ENCODE measurements around the gene FBXO34.

FBXO34 gene

DNA sequence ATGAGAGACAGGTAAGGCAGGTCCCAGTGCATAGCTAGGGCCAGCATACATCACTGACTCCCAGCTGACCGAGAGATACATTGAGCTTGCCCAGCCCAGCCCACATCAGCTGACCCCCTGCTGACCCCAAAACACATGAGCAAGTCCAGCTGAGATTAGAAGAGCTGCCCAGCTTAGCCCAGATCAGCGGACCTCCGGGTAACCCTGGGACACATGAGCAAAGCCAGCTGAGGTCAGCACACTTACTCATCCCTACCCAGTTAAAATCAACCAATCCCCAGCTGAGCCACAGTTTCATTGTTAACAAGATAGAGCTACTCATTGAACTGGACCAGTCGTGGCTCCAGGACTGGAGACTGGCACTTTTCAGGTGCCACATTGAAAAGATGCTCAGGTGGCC is 21.8 kb upstream of the FBXO34 start:
- peaks cover 38% of the 10 kb centered on the region for H3K27me3 Mint-ChIP-seq (ENCODE audit: low read depth)

DNA sequence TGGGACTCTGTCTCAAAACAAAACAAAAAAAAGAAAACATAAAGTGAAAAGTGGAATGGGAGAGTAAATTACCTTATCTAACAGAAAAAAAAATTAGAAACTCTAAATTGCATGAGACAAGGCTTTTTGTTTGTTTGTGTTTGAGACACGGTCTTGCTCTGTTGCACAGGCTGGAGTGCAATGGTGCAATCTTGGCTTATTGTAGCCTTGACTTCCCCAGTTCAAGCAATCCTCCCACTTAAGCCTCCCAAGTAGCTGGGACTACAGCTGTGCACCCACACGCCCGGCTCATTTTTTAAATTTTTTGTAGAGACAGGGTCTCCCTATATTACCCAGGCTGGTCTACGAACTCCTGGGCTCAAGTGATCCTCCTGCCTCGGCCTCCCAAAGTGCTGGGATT is 17.9 kb upstream of the FBXO34 start:
- Mint-ChIP-seq H3K36me3 (ENCODE audit: low read depth) (no peaks in the 10 kb centered on the region), H3K27me3 (ENCODE audit: low read depth) (peaks cover 29% of the 10 kb centered on the region), H3K4me1 (ENCODE audit: low read depth) (peaks cover 5% of the 10 kb centered on the region), H3K27ac (no peak overlapping the region), H3K9me3 (no peaks in the 10 kb centered on the region), H3K4me3 (no peak overlapping the region)

More for the DNA sequence above, 21.8 kb upstream of the FBXO34 start:
- Mint-ChIP-seq H3K4me1 (ENCODE audit: low read depth) (peaks cover 4% of the 10 kb centered on the region), H3K27ac (no peak overlapping the region), H3K9me3 (no peaks in the 10 kb centered on the region), H3K4me3 (no peak overlapping the region), H3K36me3 (ENCODE audit: low read depth) (no peaks in the 10 kb centered on the region)

DNA sequence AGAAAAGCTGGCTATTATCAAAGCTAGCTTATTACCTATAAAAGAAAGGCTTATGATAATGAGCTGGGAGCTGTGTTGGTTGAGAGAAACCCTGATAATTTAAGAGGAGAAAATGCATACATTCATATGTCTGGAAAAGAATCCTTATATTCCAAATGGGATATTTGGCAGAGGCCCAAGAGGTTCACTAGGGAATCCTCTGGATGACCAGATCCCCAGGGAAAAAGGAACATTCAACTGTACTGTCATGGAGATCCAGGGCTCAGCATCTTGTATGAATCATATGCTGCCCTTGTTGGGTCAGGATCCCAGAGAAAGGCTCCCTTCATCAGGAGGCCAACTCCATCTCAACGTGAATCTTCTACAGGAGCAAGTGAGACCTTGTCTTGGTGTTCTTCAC is 16.6 kb upstream of the FBXO34 start:
- Mint-ChIP-seq H3K27me3 (ENCODE audit: low read depth) (peaks cover 22% of the 10 kb centered on the region), H3K4me3 (no peak overlapping the region), H3K36me3 (ENCODE audit: low read depth) (no peaks in the 10 kb centered on the region), H3K27ac (no peak overlapping the region), H3K4me1 (ENCODE audit: low read depth) (peaks cover 5% of the 10 kb centered on the region), H3K9me3 (no peaks in the 10 kb centered on the region)

DNA sequence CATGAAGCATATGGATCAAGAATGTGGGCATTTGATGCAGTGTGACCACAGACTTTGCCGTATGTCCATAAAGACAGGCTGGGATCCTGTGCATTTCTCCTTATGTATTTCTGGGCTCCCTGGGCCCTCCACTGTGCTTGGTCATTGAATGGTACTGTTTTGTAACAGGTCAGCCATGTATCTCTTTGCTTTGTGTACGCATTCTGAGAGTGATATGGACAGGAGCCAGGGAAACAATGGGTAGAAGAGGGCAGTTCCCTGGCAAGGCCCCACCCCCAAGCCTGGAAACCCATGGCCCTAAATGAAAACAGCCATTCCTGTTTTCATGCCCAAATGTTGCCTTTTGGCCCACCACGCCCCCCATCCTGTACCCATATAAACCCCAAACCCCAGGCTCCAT is 15.2 kb upstream of the FBXO34 start:
- H3K4me1 Mint-ChIP-seq (ENCODE audit: low read depth), result peaks cover 5% of the 10 kb centered on the region
- peaks cover 24% of the 10 kb centered on the region for H3K27me3 Mint-ChIP-seq (ENCODE audit: low read depth)
- no peaks in the 10 kb centered on the region for H3K36me3 Mint-ChIP-seq (ENCODE audit: low read depth)
- H3K27ac Mint-ChIP-seq, result no peak overlapping the region
- H3K9me3 Mint-ChIP-seq, result no peaks in the 10 kb centered on the region
- H3K4me3 Mint-ChIP-seq, result no peak overlapping the region

DNA sequence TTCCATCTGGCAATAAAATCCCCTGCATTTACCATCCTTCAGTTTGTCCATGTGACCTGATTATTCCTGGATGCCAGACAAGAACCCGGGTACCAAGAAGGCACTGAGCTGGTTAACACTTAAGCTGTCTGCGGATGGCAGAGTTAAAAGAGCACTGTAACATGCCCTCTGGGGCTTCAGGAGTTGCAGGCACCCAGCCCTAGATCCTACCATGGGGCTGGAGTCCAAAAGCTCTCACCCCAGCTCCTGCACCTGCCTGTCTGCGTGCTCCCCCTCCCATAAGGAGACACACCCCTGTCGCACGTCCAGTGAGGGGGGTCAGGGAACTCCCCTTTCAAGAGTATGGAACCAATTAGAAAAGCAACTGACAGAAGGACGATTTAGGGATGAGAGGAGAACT is 14.6 kb upstream of the FBXO34 start:
- Mint-ChIP-seq H3K4me1 (ENCODE audit: low read depth) (peaks cover 5% of the 10 kb centered on the region), H3K9me3 (no peaks in the 10 kb centered on the region), H3K27ac (no peak overlapping the region), H3K4me3 (no peak overlapping the region), H3K36me3 (ENCODE audit: low read depth) (no peaks in the 10 kb centered on the region), H3K27me3 (ENCODE audit: low read depth) (peaks cover 21% of the 10 kb centered on the region)

DNA sequence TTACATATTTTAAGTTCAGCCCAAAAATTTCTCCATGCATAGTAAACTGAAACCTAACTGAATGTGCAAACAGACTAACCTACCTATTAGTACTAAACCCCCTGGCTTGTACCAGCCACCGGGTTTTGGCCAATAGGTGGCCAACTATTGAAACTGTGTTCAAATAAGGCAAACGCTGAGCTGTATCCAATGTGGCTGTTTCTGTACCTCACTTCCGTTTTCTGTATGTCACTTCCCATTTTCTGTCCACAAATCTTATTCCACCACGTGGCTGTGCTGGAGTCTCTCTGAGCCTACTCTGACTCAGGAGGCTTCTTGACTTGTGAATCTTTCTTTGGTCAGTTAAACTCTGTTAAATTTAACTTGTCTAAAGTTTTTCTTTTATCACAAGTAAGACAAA is 6.0 kb upstream of the FBXO34 start:
- H3K27ac Mint-ChIP-seq, result no peak overlapping the region
- H3K36me3 Mint-ChIP-seq (ENCODE audit: low read depth), result no peaks in the 10 kb centered on the region
- H3K27me3 Mint-ChIP-seq (ENCODE audit: low read depth), result peaks cover 16% of the 10 kb centered on the region
- H3K4me3 Mint-ChIP-seq, result no peak overlapping the region
- H3K4me1 Mint-ChIP-seq (ENCODE audit: low read depth), result no peaks in the 10 kb centered on the region
- H3K9me3 Mint-ChIP-seq, result no peaks in the 10 kb centered on the region

DNA sequence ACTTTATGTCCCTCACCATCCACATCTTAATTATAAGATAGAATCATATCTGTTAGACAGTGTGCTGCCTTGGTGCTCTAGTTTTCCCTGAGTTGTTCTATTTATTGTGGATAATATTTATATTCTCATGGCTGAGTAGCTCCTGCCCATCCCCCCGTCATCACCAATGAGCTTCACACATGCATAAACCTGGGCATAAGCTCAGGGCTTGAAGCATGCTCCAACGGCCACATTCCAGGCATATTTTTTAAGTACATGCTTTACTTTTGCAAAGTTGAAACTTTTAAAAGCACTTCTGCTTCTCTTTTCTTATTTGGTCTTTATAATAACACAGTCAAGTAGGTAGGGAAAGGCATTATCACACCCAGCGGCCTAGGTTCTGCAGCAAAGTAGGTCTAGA is 3.4 kb upstream of the FBXO34 start:
- H3K9me3 Mint-ChIP-seq, result no peaks in the 10 kb centered on the region
- peaks cover 4% of the 10 kb centered on the region for H3K27me3 Mint-ChIP-seq (ENCODE audit: low read depth)
- peaks cover 12% of the 10 kb centered on the region for H3K4me1 Mint-ChIP-seq (ENCODE audit: low read depth)
- H3K27ac Mint-ChIP-seq, result no peak overlapping the region
- H3K36me3 Mint-ChIP-seq (ENCODE audit: low read depth), result no peaks in the 10 kb centered on the region
- H3K4me3 Mint-ChIP-seq, result no peak overlapping the region

DNA sequence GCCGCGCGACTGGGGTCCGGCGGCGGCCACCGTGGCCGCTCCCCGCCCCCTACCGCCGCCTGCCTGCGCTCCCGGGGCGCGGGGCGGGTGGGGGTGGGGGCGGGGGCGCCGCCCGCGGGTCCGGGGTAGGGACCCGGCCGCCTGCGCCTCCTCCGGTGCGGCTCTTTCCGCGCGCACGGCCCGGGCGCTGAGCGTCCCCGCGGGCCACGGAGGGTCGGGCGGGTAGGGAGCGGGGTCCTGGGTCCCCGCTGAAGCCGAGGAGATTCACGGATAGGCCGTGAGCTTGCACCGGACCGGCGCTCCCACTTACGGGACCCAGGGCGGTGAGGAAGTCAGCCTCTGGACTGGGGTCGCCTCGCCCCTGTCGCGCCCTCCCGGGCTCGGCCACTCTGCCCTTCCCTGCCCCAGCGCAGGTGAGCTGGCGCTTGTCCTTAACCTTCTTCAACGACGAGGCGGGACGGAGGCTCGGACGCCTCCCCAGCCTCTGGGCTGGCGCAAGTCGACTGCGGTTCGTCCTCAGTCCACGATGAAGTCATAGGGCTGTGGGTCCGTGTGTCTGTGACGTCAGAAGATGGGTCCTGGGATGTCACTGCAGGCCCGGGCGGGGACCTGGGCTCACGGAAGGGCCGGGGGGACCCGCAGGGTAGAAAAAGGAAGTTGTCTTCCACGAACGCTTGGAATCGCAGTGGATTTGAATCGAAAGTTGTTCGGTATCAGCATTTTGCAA is 514 bp downstream of the FBXO34 start:
- Mint-ChIP-seq H3K36me3 (ENCODE audit: low read depth) (peaks cover 2% of the 10 kb centered on the region), H3K27me3 (ENCODE audit: low read depth) (no peaks in the 10 kb centered on the region), H3K4me1 (ENCODE audit: low read depth) (peaks cover 38% of the 10 kb centered on the region), H3K4me3 (peak overlapping the region; percentile 92), H3K27ac (peak overlapping the region; percentile 96), H3K9me3 (no peaks in the 10 kb centered on the region)

DNA sequence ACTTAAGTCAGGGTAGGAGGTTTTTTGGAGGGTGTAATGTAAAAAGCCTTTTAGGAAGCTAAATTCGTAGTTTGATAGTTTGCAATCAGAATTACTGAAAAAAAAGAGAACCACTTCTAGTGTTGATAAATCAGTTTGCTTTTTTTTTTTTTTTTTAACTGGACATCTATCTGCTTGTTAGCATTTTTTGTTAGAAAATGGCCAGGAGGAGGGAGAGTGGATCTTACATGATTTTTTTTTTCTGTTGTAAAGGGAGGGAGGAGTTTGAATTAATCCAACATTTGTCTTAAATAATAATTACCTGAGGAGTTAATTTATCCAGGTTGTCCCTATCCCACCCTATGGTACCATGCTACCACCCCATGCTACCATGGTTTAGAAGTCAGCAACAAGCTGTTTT is 1.2 kb downstream of the FBXO34 start:
- peaks cover 44% of the 10 kb centered on the region for H3K4me1 Mint-ChIP-seq (ENCODE audit: low read depth)
- H3K27me3 Mint-ChIP-seq (ENCODE audit: low read depth), result no peaks in the 10 kb centered on the region
- no peaks in the 10 kb centered on the region for H3K9me3 Mint-ChIP-seq
- peak overlapping the region; percentile 96 for H3K27ac Mint-ChIP-seq
- H3K4me3 Mint-ChIP-seq, result peak overlapping the region; percentile 92
- peaks cover 2% of the 10 kb centered on the region for H3K36me3 Mint-ChIP-seq (ENCODE audit: low read depth)

DNA sequence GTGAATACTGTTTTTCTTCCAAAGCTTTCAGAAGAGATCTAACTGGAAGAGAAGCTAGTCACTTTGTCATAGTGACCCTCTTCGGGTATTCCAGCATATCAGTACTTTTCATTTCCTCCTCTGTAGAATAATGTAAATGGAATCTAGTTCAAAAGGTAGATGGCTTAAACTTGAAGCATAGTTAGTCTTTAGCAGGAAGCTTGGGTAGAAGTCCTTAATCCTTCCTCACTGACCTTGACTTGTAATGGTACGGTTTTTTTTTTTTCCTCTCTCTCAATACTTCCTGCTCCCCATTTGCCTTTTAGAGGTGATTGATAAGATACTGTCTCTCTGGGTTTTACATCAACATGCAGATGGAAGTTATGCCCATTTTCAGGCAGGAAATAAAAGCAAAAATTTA is 1.7 kb downstream of the FBXO34 start:
- Mint-ChIP-seq H3K4me1 (ENCODE audit: low read depth) (peaks cover 50% of the 10 kb centered on the region), H3K27ac (peak overlapping the region; percentile 38), H3K9me3 (no peaks in the 10 kb centered on the region), H3K27me3 (ENCODE audit: low read depth) (no peaks in the 10 kb centered on the region), H3K4me3 (peak overlapping the region; percentile 92), H3K36me3 (ENCODE audit: low read depth) (peaks cover 2% of the 10 kb centered on the region)

DNA sequence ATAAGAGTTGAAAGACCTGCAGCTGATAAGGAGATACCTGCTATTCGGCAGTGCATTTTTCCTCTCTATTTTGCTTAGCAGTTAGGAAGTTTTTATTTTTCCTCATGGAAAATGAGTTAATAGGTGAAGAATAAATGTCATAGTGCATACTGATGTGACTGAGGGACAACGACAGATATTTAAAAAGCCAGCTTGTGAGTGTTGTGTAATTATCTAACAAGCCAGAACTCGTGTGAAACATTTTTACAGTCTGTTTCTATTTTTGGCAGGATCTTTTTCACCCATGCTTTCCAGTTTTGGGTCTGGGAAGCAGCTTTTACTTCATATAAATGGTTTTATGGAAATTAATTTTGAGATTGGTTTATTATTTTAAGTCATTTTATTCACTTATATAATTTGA is 2.9 kb downstream of the FBXO34 start:
- H3K4me3 Mint-ChIP-seq, result no peak overlapping the region
- peaks cover 5% of the 10 kb centered on the region for H3K36me3 Mint-ChIP-seq (ENCODE audit: low read depth)
- H3K9me3 Mint-ChIP-seq, result no peaks in the 10 kb centered on the region
- no peaks in the 10 kb centered on the region for H3K27me3 Mint-ChIP-seq (ENCODE audit: low read depth)
- H3K27ac Mint-ChIP-seq, result no peak overlapping the region
- peaks cover 55% of the 10 kb centered on the region for H3K4me1 Mint-ChIP-seq (ENCODE audit: low read depth)

DNA sequence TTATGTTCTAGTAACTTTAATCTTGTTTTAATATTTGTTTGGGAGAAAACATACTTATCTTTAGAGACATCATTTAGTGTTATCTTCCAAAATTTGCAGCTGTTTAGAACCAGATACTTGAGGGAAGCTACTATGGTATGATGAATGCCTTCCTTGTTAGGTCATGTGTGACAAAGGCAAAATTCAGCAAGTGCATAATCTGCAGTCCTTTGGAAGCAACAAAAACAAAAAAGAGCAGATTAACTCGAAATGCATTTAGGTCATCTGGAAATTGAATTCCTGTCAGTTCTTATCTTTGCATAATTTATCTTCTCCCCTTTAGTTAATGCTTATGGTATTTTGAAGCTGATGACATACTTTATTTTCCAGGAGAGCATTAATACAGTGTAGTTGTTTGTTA is 3.5 kb downstream of the FBXO34 start:
- Mint-ChIP-seq H3K4me1 (ENCODE audit: low read depth) (peaks cover 57% of the 10 kb centered on the region), H3K9me3 (no peaks in the 10 kb centered on the region), H3K36me3 (ENCODE audit: low read depth) (peaks cover 9% of the 10 kb centered on the region), H3K27ac (no peak overlapping the region), H3K27me3 (ENCODE audit: low read depth) (no peaks in the 10 kb centered on the region), H3K4me3 (no peak overlapping the region)

DNA sequence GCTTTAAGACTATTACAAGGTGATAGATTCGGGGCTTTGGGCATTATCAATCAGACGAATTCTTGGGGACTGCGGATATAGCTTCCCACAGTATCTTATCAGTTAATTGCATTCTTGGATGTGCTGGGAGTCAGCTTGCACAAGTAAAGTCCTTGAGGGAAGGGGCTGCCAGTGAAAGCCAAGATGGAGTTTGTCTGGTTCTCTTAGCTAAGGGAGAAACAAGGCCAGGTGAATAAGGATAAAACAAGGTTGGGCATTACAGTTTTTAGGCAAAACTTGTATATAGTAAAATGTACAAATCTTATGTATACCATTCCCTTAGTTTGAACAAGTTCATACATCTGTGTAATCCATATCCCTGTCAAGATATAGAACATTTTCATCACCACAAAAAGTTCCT is 5.5 kb downstream of the FBXO34 start:
- H3K4me1 Mint-ChIP-seq (ENCODE audit: low read depth), result peaks cover 57% of the 10 kb centered on the region
- H3K36me3 Mint-ChIP-seq (ENCODE audit: low read depth), result peaks cover 12% of the 10 kb centered on the region
- no peaks in the 10 kb centered on the region for H3K9me3 Mint-ChIP-seq
- H3K27me3 Mint-ChIP-seq (ENCODE audit: low read depth), result no peaks in the 10 kb centered on the region
- no peak overlapping the region for H3K27ac Mint-ChIP-seq
- H3K4me3 Mint-ChIP-seq, result no peak overlapping the region

DNA sequence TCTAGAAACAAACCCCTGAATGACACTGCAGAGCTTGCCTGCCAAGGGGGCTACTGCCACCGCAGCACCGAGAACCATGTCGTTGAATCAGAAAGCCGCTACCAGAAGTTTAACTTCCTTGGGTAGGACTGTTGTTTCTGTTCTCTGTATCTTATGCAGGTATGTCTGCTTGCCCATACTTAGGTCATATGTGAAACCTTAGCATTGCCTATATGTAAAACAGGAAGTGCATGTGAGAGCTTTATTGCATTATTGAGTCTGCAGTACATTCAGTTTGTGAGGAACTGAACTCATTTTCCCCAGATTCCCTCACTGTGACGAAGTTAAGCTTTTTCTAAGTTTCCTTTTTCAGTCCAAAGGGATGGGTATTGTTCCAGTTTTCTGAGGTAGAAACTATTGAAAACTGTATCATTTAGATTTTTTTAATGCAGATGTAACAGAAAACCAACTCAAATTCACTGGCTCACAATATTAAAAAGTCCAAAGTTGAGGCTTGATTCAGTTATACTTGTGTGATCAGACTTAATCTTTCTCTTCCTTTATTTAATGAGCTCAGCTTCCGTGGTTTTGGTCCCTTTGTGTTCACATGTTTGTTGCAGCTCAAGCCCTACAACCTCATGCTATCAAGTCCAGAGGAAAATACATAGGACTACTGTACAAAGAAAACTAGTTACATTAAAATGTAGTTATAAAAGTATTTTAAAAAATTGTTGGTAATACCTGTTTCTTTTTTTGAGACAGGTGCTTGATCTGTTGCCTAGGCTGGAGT is 6.9 kb downstream of the FBXO34 start:
- peak overlapping the region; percentile 76 for H3K27ac Mint-ChIP-seq
- no peaks in the 10 kb centered on the region for H3K9me3 Mint-ChIP-seq
- H3K4me3 Mint-ChIP-seq, result peak overlapping the region; percentile 40
- no peaks in the 10 kb centered on the region for H3K27me3 Mint-ChIP-seq (ENCODE audit: low read depth)
- peaks cover 46% of the 10 kb centered on the region for H3K4me1 Mint-ChIP-seq (ENCODE audit: low read depth)
- peaks cover 12% of the 10 kb centered on the region for H3K36me3 Mint-ChIP-seq (ENCODE audit: low read depth)

DNA sequence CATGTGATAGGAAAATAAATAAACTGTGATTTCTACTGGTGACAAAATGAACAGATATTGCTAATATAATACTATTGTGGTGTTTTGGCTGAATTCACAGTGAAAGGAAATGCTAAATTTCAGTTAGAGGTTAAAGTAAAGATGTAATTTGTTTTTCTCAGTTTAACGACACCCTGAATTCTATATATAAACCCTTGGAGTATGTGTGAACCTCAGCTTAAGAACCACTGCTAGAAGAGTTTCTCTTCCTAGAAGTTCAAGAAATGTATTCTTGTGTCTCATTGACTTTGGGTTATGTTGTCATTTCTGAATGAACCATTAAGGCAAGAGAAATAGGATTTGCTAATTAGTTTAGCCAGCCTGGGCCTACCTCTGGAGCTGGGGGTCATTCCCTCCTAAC is 8.2 kb downstream of the FBXO34 start:
- no peaks in the 10 kb centered on the region for H3K27me3 Mint-ChIP-seq (ENCODE audit: low read depth)
- H3K36me3 Mint-ChIP-seq (ENCODE audit: low read depth), result peaks cover 12% of the 10 kb centered on the region
- no peaks in the 10 kb centered on the region for H3K9me3 Mint-ChIP-seq
- H3K27ac Mint-ChIP-seq, result no peak overlapping the region
- H3K4me1 Mint-ChIP-seq (ENCODE audit: low read depth), result peaks cover 38% of the 10 kb centered on the region
- H3K4me3 Mint-ChIP-seq, result no peak overlapping the region

Measured in T-helper 1 cell treated with Interleukin-12 subunit alpha and Interleukin-12 subunit beta and Interleukin-4 antibody, amounts not matched to agents 30 μg/mL and 1 μg/mL, for 36 hours (primary cell).